Breast epithelium (tissue), 3 donors: ENCODE measurements around the gene IRAK3.

Experiments used
- POLR2AphosphoS5 ChIP-seq, 3 donors: sonication (generic); formaldehyde crosslinking; IDR thresholded peaks; one replicate each; pipeline ENCODE4 v1.6.1; 2017; ENCODE audit warnings: antibody characterized with exemption in 3 of 3
- TF ChIP-seq, protein P1 (sequence below), 3 donors: fragments of 450-650 bp; IDR thresholded peaks; one replicate each; pipeline ENCODE4 v1.5.1; 2016 to 2017; ENCODE audit warnings: antibody characterized with exemption in 3 of 3, mild to moderate bottlenecking in 3 of 3, moderate library complexity in 3 of 3

DNA sequence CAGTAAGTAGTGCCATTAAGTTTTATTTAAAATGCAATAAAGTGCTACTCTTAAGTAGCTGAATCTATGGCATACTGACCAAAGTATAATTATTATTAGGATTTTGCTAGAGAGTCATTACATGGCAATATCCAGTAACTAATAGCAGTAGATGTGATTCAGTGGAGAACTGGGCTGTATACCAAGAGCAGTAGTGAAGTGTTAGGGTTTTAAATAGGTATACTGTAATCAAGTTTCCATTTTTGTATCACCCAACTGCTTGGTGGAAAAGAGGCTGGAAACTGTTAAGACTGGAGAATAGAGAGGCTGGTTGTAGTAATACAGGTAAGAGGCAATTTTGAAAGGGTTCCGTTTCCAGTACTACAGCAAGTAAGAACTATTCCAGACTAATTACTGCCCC lies 45.1 kb upstream of the IRAK3 start:
- TF ChIP-seq, protein P1, sequence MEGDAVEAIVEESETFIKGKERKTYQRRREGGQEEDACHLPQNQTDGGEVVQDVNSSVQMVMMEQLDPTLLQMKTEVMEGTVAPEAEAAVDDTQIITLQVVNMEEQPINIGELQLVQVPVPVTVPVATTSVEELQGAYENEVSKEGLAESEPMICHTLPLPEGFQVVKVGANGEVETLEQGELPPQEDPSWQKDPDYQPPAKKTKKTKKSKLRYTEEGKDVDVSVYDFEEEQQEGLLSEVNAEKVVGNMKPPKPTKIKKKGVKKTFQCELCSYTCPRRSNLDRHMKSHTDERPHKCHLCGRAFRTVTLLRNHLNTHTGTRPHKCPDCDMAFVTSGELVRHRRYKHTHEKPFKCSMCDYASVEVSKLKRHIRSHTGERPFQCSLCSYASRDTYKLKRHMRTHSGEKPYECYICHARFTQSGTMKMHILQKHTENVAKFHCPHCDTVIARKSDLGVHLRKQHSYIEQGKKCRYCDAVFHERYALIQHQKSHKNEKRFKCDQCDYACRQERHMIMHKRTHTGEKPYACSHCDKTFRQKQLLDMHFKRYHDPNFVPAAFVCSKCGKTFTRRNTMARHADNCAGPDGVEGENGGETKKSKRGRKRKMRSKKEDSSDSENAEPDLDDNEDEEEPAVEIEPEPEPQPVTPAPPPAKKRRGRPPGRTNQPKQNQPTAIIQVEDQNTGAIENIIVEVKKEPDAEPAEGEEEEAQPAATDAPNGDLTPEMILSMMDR (IDR thresholded peaks at IDR 0.05), result no peak
- no peak for TF ChIP-seq POLR2AphosphoS5 (IDR thresholded peaks at IDR 0.05)
